22Rv1 (cell line): Measurements from ENCODE around the gene ILF3.

Experiments used
- H3K27ac ChIP-seq: fragments of 450-650 bp; 2 replicates; pipeline ENCODE4 v1.5.1; 2017
- ZFX ChIP-seq: fragments of 450-650 bp; IDR thresholded peaks from 2 replicates; pipeline ENCODE4 v1.6.1; 2017; ENCODE audit warnings: antibody characterized with exemption, borderline replicate concordance
- TF ChIP-seq, protein P1 (sequence below): fragments of 450-650 bp; IDR thresholded peaks from 2 replicates; pipeline ENCODE4 v1.5.1; 2017; ENCODE audit warnings: mild to moderate bottlenecking

Gene ILF3

DNA sequence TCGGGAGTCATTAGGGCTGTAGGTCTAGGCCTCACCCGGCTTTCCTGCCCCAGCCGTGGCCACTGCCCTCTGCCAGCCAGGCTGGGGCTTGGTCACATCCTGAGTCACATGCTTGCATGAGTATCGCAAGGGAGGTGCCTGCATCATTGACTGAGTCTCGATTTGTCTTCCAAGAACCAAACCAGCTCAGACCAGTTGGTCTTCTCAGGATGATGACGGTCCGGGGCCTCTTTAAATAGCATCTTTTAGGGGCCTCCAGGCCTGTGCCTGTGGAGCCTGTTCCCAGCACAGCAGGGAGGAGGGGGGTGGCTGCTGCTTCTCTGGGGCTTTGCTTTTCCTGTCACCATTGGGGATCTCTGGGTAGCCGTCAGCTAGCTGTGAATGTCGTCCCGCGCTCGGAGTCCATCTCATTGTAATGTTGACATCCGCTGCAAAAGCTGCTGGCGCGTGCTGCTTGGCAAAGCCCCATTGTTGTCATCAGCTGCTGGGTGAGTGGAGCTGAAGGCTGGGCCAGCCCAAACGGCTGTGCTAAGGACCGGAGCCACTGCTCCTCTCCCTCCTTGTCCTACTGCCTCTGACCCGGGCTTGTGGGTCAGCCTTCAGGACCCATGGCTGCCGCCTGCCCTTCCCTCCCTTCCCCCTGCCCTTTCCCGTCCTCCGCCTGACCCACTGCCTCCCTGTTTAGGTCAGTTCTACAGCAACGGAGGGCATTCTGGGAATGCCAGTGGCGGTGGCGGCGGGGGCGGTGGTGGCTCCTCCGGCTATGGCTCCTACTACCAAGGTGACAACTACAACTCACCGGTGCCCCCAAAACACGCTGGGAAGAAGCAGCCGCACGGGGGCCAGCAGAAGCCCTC, 32.7 kb downstream of the ILF3 start:
- TF ChIP-seq, protein P1, sequence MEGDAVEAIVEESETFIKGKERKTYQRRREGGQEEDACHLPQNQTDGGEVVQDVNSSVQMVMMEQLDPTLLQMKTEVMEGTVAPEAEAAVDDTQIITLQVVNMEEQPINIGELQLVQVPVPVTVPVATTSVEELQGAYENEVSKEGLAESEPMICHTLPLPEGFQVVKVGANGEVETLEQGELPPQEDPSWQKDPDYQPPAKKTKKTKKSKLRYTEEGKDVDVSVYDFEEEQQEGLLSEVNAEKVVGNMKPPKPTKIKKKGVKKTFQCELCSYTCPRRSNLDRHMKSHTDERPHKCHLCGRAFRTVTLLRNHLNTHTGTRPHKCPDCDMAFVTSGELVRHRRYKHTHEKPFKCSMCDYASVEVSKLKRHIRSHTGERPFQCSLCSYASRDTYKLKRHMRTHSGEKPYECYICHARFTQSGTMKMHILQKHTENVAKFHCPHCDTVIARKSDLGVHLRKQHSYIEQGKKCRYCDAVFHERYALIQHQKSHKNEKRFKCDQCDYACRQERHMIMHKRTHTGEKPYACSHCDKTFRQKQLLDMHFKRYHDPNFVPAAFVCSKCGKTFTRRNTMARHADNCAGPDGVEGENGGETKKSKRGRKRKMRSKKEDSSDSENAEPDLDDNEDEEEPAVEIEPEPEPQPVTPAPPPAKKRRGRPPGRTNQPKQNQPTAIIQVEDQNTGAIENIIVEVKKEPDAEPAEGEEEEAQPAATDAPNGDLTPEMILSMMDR: no peak
- TF ChIP-seq ZFX: no peak
- no peak overlapping the region for H3K27ac ChIP-seq

DNA sequence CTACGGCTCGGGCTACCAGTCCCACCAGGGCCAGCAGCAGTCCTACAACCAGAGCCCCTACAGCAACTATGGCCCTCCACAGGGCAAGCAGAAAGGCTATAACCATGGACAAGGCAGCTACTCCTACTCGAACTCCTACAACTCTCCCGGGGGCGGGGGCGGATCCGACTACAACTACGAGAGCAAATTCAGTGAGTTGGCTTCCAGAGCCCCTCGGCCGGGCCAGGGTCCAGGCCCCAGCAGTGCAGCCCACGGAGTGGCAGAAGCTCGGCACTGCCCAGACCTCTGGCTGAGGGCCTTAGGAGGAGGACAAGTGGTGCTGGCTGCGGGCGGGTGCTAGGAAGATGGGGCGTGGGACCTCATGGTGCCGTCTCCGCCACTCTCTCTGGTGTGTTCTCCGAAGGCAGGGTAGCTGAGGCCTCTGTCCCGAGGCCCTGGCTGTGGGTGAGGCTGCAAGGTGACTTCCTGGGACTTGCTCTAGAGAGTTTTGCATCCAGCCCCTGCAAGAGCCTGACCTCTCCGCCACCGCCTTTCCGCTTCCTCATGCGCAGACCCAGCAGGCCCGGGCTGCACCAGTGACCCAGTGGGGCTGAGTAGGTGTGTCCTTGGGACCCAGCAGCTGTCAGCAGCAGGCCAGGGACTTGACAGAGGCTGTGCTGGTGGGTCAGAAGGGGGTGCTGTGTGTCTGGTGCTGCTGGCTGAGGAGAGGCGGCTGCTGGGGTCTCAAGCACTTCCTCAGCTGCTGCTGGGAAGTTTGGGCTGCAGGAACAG, 33.6 kb downstream of the ILF3 start:
- no peak overlapping the region for H3K27ac ChIP-seq
- no peak for TF ChIP-seq ZFX
- TF ChIP-seq, protein P1: no peak

DNA sequence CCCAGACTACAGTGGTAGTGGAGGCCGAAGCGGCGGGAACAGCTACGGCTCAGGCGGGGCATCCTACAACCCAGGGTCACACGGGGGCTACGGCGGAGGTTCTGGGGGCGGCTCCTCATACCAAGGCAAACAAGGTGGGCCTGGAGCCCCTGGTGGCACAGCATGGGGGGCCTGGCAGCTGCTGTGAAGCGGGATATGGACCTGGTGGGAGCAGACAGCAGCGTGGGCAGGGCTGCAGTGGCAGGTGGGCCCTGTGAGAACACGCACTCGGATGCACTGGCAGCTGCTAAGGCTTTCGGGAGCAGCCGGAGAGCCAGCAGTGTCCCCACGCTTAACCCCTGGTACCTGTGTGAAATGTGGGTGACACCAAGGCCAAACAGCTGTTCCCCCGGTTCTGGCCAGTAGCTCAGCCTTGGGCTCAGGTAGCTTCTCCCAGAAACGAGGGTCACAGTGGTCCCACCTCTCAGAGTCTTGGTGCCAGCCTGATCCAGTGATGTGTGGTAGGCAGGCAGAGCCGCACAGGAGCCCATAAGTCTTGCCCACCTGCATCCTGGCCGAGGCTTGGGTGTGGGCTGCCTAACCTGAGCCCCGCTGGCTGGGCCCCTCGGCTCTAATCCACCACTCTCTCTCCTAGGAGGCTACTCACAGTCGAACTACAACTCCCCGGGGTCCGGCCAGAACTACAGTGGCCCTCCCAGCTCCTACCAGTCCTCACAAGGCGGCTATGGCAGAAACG, 34.6 kb downstream of the ILF3 start:
- H3K27ac ChIP-seq: no peak overlapping the region
- no peak for TF ChIP-seq ZFX
- TF ChIP-seq, protein P1: no peak

DNA sequence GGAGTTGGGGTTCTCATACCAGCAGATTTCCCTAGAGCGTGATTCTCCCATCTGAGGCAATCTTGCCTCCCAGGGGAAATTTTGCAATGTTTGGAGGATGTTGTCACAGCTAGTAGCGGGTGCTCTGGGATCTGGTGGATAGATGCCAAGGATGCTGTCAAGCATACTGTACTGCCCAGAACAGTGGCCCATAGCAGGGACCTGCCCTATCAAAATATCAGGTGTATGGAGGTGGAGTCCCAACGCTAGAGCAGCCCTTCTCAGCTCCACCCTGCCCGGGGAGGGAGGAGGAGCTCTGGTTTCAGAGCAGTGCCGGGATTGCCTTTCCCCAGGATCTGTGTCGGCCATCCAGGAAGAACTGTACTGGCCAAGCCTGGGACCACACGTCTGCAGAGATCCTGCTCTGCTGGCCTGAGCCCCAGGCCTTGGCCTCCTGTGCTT, 36.2 kb downstream of the ILF3 start:
- no peak for TF ChIP-seq ZFX
- TF ChIP-seq, protein P1: no peak
- peak overlapping the region; percentile 27; the same call in 1 of the 2 replicates for H3K27ac ChIP-seq

DNA sequence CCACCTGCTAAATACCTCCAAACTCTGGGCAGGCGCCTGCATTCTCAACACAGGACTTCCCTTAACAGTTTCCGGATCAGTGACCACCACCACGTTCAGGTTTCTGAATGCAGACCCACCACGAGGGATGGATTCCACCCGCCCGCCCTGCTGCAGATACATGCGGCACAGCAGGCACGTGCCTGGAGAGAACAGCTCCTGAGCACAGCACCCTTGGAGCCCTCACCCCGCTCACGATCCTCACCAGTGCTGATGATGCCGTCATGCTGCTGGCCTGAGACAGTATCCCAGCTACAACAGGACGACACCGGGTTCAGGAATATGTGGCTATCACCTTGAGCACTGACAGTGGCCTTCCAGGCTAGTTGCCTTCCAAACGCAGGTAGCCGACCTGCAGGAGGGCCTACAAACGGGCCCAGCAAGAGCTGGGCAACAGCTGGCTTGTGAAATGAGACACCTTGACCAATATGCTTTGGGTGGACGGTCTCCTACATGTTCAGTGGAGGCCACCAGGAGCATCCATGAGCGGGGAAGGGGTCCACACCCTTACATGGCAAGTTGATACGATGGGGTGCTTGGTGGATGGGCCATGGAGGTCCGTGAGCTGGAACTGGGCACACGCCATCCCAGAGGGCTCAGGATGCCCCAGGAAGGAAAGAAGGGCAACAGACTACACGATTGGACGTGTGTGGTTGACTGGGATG, 37.2 kb downstream of the ILF3 start:
- TF ChIP-seq, protein P1: no peak
- no peak for TF ChIP-seq ZFX
- no peak overlapping the region for H3K27ac ChIP-seq

DNA sequence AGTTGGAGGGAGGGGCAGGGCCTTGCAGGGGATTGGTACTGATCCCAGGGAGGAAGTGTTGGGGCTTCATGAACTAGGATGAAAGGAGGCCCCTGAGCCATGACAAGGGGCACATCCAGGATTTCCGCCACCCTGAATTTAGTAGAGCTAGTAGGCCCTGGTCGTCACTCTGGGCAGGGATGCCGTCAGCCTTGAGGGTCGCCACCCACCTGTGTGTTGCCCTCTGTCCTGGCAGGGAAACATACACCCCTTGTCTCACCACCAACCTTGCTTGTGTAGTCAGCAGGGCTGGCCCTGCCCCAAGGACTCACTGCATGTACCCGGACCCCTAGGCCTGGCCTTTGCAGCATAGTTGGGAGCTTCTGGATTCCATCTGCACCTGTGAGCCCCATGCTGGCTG, 37.7 kb downstream of the ILF3 start:
- no peak overlapping the region; the same call in 1 of the 2 replicates for H3K27ac ChIP-seq
- TF ChIP-seq, protein P1: no peak
- no peak for TF ChIP-seq ZFX
